Neural crest cell (in vitro differentiated cells): ENCODE results near the gene BTG1. TPM values are rescaled to one million over a fixed set of nuclear protein-coding genes. Genes with fewer than 3 reads are reported as not detected.
A peak's percentile ranks its signal among the peaks of the same experiment; 100 is the strongest.

Source experiments
- DNase-seq: peaks from one replicate; pipeline ENCODE4 v3.0.0; 2021; ENCODE audit warnings: low read depth, mixed read lengths, low spot score
- H3K27ac Mint-ChIP-seq: one replicate; pipeline ENCODE4 v1.8.0; 2021; ENCODE audit warnings: mild to moderate bottlenecking, mixed read lengths; ENCODE audit not compliant: unreplicated experiment
- H3K27me3 Mint-ChIP-seq: 2 replicates; pipeline ENCODE4 v1.8.0; 2021; ENCODE audit warnings: low read depth, mild to moderate bottlenecking, mixed read lengths
- H3K36me3 Mint-ChIP-seq: 2 replicates; pipeline ENCODE4 v1.8.0; 2021; ENCODE audit warnings: low read depth, mild to moderate bottlenecking, mixed read lengths
- H3K4me1 Mint-ChIP-seq: 2 replicates; pipeline ENCODE4 v1.8.0; 2021; ENCODE audit warnings: mixed read lengths
- H3K4me3 Mint-ChIP-seq: one replicate; pipeline ENCODE4 v1.8.0; 2021; ENCODE audit warnings: mild to moderate bottlenecking, mixed read lengths
- H3K9me3 Mint-ChIP-seq: 2 replicates; pipeline ENCODE4 v1.8.0; 2021; ENCODE audit warnings: mixed read lengths
- CTCF ChIP-seq: fragments of 200-600 bp; sonication (generic); conservative IDR thresholded peaks from 2 replicates; pipeline ENCODE4 v1.5.0; 2021; ENCODE audit warnings: antibody characterized with exemption, mild to moderate bottlenecking
- long read RNA-seq: library from polyadenylated mRNA; unstranded; transcript quantifications from one replicate; pipeline ENCODE4 v2.0.0, GENCODE V29; 2020
- total RNA-seq: library from RNA; stranded (reverse); gene quantifications from 2 replicates; pipeline ENCODE4 v1.2.1, GENCODE V29; 2021

The BTG1 gene
- 95.1 and 95.7 TPM in 2 replicates for total RNA-seq
- long read RNA-seq, full-length matches to known transcripts: 5 of 15 reads
- long read RNA-seq, partial matches to known transcripts: 0 of 15 reads
- long read RNA-seq, other reads (novel, unspliced or antisense): 10 of 15 reads

- peak; percentile 98 for DNase-seq
- no peaks in the 10 kb centered on the region for H3K9me3 Mint-ChIP-seq
- peaks cover 4% of the 10 kb centered on the region for H3K27me3 Mint-ChIP-seq
- peak within 1 kb of the TSS; percentile 100 for H3K27ac Mint-ChIP-seq
- H3K36me3 Mint-ChIP-seq: peaks cover 16% of the 10 kb centered on the region
- TF ChIP-seq CTCF: no peak
- H3K4me3 Mint-ChIP-seq: peak within 1 kb of the TSS; percentile 99
- H3K4me1 Mint-ChIP-seq: peaks cover 55% of the 10 kb centered on the region
Observed at GRCh38 chr12:92145731-92146496, at the start of gene BTG1. Gene BTG1, minus strand, starts transcription at chr12:92145846. Its CDS starts 311 bp downstream, at chr12:92145535.

- no peak for DNase-seq
- no peak overlapping the region for H3K4me3 Mint-ChIP-seq
- H3K36me3 Mint-ChIP-seq: peaks cover 2% of the 10 kb centered on the region
- peaks cover 14% of the 10 kb centered on the region for H3K9me3 Mint-ChIP-seq
- H3K27ac Mint-ChIP-seq: no peak overlapping the region
- no peak for TF ChIP-seq CTCF
- H3K4me1 Mint-ChIP-seq: peaks cover 19% of the 10 kb centered on the region
- no peaks in the 10 kb centered on the region for H3K27me3 Mint-ChIP-seq
Observed at GRCh38 chr12:92194561-92194960, 48.9 kb upstream of the BTG1 start.

- no peak for TF ChIP-seq CTCF
- Mint-ChIP-seq H3K4me3 (no peak overlapping the region), H3K36me3 (peaks cover 2% of the 10 kb centered on the region), H3K9me3 (peaks cover 13% of the 10 kb centered on the region), H3K27me3 (no peaks in the 10 kb centered on the region), H3K4me1 (peaks cover 19% of the 10 kb centered on the region), H3K27ac (no peak overlapping the region)
- no peak for DNase-seq
Observed at GRCh38 chr12:92193846-92194245, 48.2 kb upstream of the BTG1 start.

- DNase-seq: no peak
- Mint-ChIP-seq H3K36me3 (peaks cover 2% of the 10 kb centered on the region), H3K27me3 (no peaks in the 10 kb centered on the region), H3K4me1 (peaks cover 19% of the 10 kb centered on the region), H3K4me3 (no peak overlapping the region), H3K27ac (no peak overlapping the region), H3K9me3 (peaks cover 10% of the 10 kb centered on the region)
- TF ChIP-seq CTCF: no peak
Observed at GRCh38 chr12:92193063-92193462, 47.4 kb upstream of the BTG1 start.

GRCh38 chr12:92192360-92192759 lies 46.7 kb upstream of the BTG1 start:
- H3K36me3 Mint-ChIP-seq: peaks cover 2% of the 10 kb centered on the region
- TF ChIP-seq CTCF: no peak
- H3K4me1 Mint-ChIP-seq: peaks cover 19% of the 10 kb centered on the region
- H3K27ac Mint-ChIP-seq: no peak overlapping the region
- H3K4me3 Mint-ChIP-seq: no peak overlapping the region
- no peak for DNase-seq
- peaks cover 8% of the 10 kb centered on the region for H3K9me3 Mint-ChIP-seq
- H3K27me3 Mint-ChIP-seq: no peaks in the 10 kb centered on the region
